ENCODE data around the gene GAL3ST2. TPM values are rescaled to one million over a fixed set of nuclear protein-coding genes. Genes with fewer than 3 reads are reported as not detected.
A peak's percentile ranks its signal among the peaks of the same experiment; 100 is the strongest.

Gene GAL3ST2
- total and polyA plus RNA-seq, 2 of the 8 experiments (the other 6 are each of a cell fraction or from before 2014, with no cell fraction given) = not detected

GRCh38 chr2:241770185-241770935 lies 6.3 kb upstream of the GAL3ST2 start:
- Histone ChIP-seq H4K91ac (replicated peaks; ENCODE audit: insufficient read length, low read length) (peak overlapping the region; percentile 1), H2BK12ac (ENCODE audit: low read depth, low read length) (0 out of 2 replicates have a peak overlapping the region, but pooled peaks have one; percentile 9), H3K4me1 (replicated peaks in 1 of 4; ENCODE audit: control insufficient read depth in 3 of 4, insufficient read depth in 4 of 4, low read length in 3 of 4) (peaks cover 0 to 10% (median 5%) of the 10 kb centered on the region in 4 experiments; a peak in 5 of 7 replicates), H3K23ac (ENCODE audit: insufficient read length) (no peak overlapping the region), H3K9ac (replicated peaks in 1 of 4; ENCODE audit: extremely low read depth in 1 of 4, low read depth in 3 of 4, low read length in 3 of 4) (no peak overlapping the region), H4K8ac (ENCODE audit: extremely low read depth, insufficient read depth, low read length) (peak overlapping the region; percentile 63; the same call in 1 of the 2 replicates), H3K36me3 (ENCODE audit: control insufficient read depth in 2 of 4, insufficient read depth in 4 of 4, low read length in 3 of 4) (no peaks in the 10 kb centered on the region), H3K23me2 (ENCODE audit: low read depth, low read length) (no peaks in the 10 kb centered on the region), H3K4me2 (ENCODE audit: insufficient read depth in 1 of 2, low read depth in 2 of 2, low read length in 2 of 2) (no peak overlapping the region; a peak in 1 of 4 replicates), H2BK20ac (ENCODE audit: low read length) (peak overlapping the region; percentile 48; the same call in 1 of the 2 replicates), H2BK120ac (replicated peaks; ENCODE audit: low read depth, low read length) (no peak overlapping the region), H3K4me3 (ENCODE audit: extremely low read depth in 1 of 4, insufficient read depth in 2 of 4, low read depth in 3 of 4, low read length in 4 of 4) (no peak overlapping the region), H2BK5ac (ENCODE audit: low read depth, low read length) (no peak overlapping the region), H3K4ac (replicated peaks; ENCODE audit: insufficient read length, low read depth, low read length) (no peak overlapping the region), H3K56ac (replicated peaks; ENCODE audit: insufficient read length, low read depth, low read length) (no peak overlapping the region), H4K5ac (ENCODE audit: insufficient read length, low read depth, low read length) (no peak overlapping the region), H3K18ac (ENCODE audit: extremely low read depth, low read length) (peak overlapping the region; percentile 38; the same call in 1 of the 2 replicates), H2AK5ac (ENCODE audit: low read depth, low read length) (no peak overlapping the region), H3K79me2 (ENCODE audit: control insufficient read depth in 1 of 2, insufficient read depth in 2 of 2, low read length in 2 of 2) (no peaks in the 10 kb centered on the region), H3K27ac (ENCODE audit: low read depth, low read length) (no peak overlapping the region), H4K20me1 (replicated peaks in 1 of 2; ENCODE audit: control insufficient read depth in 1 of 2, insufficient read depth in 2 of 2, low read length in 2 of 2) (peaks cover 0 to 2% of the 10 kb centered on the region in 2 experiments), H2BK15ac (ENCODE audit: low read length) (no peak overlapping the region), H2AFZ (ENCODE audit: low read length) (no peak overlapping the region), H3K9me3 (ENCODE audit: insufficient read depth in 2 of 2, low read depth in 1 of 2, low read length in 1 of 2) (no peaks in the 10 kb centered on the region), H3K79me1 (ENCODE audit: low read depth, low read length) (no peaks in the 10 kb centered on the region), H3K14ac (ENCODE audit: insufficient read length) (no peak overlapping the region), H3K27me3 (replicated peaks in 1 of 4; ENCODE audit: control insufficient read depth in 3 of 4, extremely low read depth in 1 of 4, insufficient read depth in 3 of 4, low read length in 3 of 4) (no peaks in the 10 kb centered on the region)
- no peak for FAIRE-seq
- WGBS, 2 experiments (ENCODE audit: extremely low coverage in 1 of 2, insufficient coverage in 1 of 2, insufficient read length in 1 of 2, insufficient replicate concordance in 2 of 2, low coverage in 1 of 2, low lambda C conversion rate in 2 of 2, missing lambda C conversion rate in 1 of 2) = 75% methylated on average over 26 of the region's 27 CpGs; no CpG with 5 or more reads in 1 of the 2 experiments
- TF ChIP-seq SP4 (IDR thresholded peaks at IDR 0.05; ENCODE audit: low read length) = no peak
- TF ChIP-seq BCL11A (IDR thresholded peaks at IDR 0.05; ENCODE audit: low read depth in 2 of 2, low read length in 2 of 2) = no peak
- TF ChIP-seq BACH1 (IDR thresholded peaks at IDR 0.05; ENCODE audit: low read length) = no peak
- TF ChIP-seq E2F6 (IDR thresholded peaks at IDR 0.05) = no peak
- no peak for TF ChIP-seq RXRA (IDR thresholded peaks at IDR 0.05; ENCODE audit: insufficient read depth, low read depth, low read length)
- no peak for TF ChIP-seq POLR2AphosphoS5 (IDR thresholded peaks at IDR 0.05; ENCODE audit: low read depth, low read length)
- no peak for TF ChIP-seq EGR1 (IDR thresholded peaks at IDR 0.05; ENCODE audit: borderline replicate concordance, low read depth, low read length)
- no peak for TF ChIP-seq JUND (IDR thresholded peaks at IDR 0.05; ENCODE audit: low read length)
- DNase-seq (ENCODE audit: low read depth in 1 of 2, low spot score in 2 of 2) = peak in 1 of 2 experiments; percentile 47
- CTCF ChIA-PET (ENCODE audit: partially characterized antibody) = interaction anchor here (1.2 kb wide), 1 partner anchor 84 kb away, joined by 3 read pairs; no protein-coding TSS in a partner anchor
- POLR2A ChIA-PET (ENCODE audit: partially characterized antibody) = interaction anchor here (1.8 kb wide), 1 partner anchor 69 kb away, joined by 5 read pairs; the partner anchor contains the start of gene ING5

Data from H1 (cell line).